Measurements from ENCODE around the gene LPAR1. TPM values are rescaled to one million over a fixed set of nuclear protein-coding genes. Genes with fewer than 3 reads are reported as not detected.

The LPAR1 gene
- polyA plus RNA-seq, 3 donors = 20.1 to 28.6 (median 22.6) TPM

DNA sequence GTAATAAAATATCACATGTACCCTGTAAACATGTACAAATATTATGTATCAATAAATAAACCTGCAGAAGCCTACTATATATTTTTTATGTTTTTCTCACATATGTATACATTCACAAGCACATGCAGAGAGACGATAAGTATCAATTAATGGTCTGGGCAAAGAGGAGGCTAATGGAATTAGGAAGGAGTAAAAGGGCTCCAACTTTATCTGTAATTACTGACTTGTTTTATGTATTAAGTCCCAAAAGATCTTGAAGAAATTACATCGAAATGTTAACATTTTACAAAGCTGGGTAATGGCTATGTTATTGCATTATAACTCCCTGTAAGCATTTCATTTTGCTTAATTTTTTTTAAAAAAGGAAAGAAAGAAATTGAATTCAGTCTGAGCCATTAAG is 78.0 kb downstream of the LPAR1 start:
- DNase-seq = no peak

GRCh38 chr9:110958847-110959246 is 79.4 kb downstream of the LPAR1 start:
- DNase-seq = no peak

- DNase-seq = no peak
Measured at GRCh38 chr9:110954822-110955291, 83.4 kb downstream of the LPAR1 start.

DNA sequence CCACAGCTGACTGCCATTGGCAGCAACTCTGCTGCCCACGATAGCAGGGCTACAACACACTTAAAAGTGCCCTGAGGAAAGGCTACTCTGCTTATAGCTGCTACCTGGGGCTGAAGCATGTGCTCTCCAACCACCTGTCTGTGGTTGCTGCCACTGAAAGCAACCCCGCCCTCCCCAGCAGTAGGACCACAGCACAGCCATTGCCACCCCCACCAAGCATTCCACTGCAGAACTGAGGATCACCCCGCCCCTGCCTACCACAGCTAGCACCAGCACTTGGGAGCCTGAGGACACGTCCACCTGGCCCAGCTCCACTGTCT is 85.8 kb downstream of the LPAR1 start:
- DNase-seq = no peak

- no peak for DNase-seq
Measured at GRCh38 chr9:110951805-110952539, 86.3 kb downstream of the LPAR1 start.

DNA sequence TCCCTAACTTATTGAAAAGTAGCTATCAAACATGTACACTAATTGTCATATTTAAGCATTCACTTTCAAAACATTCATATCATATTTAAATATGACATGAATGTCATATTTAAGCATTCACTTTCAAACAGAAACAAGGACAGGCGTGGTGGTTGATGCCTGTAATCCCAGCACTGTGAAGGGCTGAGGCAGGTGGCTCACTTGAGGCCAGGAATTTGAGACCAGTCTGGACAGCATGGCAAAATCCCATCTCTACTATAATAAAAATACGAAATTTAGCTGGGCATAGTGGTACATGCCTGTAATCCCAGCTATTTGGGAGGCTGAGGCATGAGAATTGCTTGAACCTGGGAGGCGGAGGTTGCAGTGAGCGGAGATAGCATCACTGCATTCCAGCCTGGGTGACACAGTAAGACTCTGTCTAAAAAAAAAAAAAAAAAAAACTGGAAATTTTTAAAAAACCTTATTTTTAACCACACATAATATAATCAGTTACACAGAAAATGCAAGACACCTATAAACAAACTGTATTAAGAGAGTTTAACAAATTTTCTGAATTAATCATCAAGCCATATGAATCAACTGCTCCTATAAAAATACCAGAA is 88.1 kb downstream of the LPAR1 start:
- no peak for DNase-seq

- no peak for DNase-seq
Measured at GRCh38 chr9:110949081-110949480, 89.2 kb downstream of the LPAR1 start.

DNA sequence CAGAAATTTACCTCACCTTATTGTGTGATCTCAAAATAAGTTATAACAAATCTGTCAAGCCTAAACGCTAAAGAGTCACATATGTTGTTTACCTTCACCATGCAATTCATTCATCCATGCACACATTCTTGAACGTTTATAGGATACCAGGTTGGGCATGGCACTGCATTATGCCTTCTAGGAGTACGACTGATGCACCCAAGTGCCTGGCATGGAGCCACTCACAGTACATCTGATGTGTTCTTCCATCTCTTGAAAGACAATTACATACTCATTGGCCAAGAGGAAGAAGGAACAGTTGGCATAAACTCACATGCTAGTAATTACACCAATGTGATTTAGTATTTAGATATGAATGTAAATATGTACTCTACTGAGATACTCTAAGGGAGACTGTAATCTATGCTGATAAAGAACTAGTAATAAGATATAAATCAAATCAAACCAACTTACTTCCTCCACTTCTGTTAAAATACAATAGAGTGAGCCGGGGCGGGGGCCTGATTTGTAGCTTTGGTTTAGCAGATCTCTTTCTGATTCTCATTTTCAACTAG is 90.7 kb downstream of the LPAR1 start:
- DNase-seq = no peak

DNA sequence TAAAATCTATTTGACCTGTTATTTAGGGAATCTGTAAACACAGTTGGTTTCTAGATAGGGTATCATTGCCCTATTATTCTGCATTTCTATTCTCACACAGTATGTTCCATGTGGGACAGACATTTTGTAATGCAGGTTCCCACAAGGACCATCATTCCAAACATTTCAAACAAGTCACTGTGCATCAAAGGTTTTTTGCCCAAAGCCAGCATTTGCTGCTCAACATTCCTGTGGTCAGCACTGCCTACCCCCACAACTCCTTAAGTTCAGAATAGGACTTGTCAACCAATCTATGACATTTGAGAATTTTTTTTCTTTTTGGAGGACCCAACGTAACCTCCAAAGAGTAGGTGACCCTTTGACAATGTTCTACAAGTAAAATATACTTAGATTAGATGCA is 95.7 kb downstream of the LPAR1 start:
- no peak for DNase-seq

- DNase-seq = no peak
Measured at GRCh38 chr9:110940951-110941557, 97.2 kb downstream of the LPAR1 start.

DNA sequence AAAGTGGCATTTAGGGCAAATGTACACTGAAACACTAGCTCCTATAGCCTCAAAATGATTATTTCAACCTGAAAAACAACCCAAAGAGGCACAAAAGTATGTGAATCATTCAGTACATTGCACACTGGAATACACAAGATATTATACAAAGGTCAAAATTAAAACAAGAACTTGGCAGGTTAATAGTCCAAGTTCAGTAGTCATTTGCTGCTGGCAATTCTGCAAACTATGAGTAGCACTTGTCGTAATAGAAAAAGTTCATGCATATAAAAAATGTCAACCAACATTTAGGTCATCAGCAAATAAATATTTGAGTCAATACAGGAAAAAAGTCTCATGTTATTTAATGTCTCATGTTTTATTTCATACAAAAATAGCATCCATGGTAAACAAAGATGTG is 98.7 kb downstream of the LPAR1 start:
- no peak for DNase-seq

GRCh38 chr9:110939047-110939446 is 99.2 kb downstream of the LPAR1 start:
- no peak for DNase-seq

DNA sequence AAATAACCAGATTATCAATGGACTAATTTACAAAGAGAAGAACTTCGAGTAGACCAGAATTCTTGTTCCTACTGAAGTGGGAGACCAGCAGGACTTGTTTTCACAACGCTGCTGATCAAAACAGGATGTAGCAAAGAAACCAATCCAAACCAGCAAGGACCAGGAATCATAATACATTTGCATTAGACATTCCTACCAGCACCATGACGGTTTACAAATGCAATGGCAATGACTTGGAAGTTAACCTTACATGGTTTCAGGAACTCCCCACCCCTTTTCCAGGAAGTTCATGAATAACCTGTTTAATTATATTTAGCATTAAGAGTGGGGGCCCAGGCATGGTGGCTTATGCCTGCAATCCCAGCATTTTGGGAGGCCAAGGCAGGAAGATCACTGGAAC is 100.0 kb downstream of the LPAR1 start:
- no peak for DNase-seq

DNA sequence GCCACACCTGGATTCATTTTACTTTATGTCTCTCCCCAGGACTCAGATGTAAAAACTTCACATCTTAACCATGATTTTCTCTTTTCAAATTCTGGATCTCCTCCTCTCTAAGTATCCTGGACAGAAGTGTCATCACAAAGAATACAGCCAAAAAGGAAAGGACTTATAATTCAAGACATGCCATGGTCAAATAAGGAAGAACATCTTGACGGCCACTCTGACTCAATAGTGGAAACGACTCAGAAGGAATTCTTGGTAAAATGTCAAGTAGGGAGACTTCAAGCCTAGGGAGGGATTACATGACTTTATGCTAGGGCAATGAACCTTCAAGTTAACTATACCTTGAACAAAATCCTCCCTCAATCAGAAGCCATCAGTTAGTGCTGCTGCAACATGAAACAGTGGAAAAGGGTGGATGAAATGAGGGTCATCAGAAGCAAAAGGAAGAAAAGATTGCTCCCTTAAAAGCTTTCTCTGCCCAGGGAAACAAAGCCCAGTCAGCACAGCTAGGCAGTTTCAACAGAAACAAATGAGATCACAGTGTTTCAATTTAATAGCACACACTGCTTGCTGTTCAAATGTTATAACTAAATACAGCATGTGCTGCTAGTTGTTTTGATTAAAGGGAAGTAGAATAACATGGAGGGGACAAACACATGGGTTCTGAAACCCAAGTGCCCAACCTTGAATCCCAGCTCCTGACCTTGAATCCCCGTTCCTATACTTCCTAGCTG is 101.4 kb downstream of the LPAR1 start:
- no peak for DNase-seq

DNA sequence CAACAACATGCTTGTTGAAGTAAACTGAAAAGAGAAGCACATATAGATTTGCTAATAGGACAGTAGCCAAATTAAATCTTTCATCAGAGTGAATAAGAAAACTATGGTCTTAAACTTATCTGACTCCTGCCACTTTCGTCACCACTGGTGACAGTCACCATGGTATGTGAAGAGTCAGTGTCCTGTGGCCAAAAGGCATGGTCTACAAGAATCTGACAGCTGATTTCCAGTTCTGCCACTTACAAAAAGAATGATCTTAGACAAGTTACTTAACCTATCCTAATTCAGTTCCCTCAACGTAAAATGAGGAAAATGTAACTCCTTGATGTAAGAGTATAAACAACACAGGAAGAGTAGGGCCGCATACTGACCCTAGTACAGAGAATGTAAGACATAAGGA is 102.0 kb downstream of the LPAR1 start:
- DNase-seq = no peak

DNA sequence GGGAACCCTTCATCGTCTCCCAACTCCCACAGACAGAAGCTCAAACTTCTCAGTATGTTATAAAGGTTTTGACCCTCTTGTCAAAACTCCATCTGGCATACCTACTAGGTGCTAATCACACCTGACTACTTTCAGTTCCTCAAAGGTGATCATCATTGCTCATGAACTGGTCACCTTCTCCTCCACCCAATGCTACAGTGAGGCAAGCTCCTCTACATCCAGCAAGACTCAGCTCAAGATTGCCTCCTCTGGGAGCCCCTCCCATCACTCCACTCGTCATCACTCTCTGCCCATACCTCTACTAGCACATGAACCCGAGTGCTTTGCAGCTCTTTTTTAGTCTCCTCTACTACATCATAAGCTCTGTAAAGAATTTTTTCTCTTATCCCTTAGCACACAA is 102.4 kb downstream of the LPAR1 start:
- no peak for DNase-seq

- no peak for DNase-seq
Measured at GRCh38 chr9:110933350-110934001, 104.8 kb downstream of the LPAR1 start.

DNA sequence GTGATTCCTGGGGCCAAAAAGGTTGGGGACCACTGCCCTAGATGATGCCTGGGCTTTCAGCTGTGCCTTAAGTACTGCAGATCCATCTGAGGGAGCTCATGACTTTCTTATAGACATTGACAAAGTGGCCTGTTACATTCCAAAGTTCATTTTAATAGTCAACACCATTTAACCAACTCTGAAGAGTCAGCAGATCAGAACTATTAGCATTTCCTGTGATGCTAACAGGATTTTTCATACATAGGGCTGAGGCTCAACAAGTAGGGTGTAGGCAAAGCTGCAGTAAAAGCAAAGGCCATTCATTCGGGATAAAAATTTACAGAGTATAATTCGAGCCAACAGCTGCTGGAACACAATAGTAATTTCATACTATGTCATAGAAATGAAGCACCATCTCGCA is 105.4 kb downstream of the LPAR1 start:
- DNase-seq = no peak

DNA sequence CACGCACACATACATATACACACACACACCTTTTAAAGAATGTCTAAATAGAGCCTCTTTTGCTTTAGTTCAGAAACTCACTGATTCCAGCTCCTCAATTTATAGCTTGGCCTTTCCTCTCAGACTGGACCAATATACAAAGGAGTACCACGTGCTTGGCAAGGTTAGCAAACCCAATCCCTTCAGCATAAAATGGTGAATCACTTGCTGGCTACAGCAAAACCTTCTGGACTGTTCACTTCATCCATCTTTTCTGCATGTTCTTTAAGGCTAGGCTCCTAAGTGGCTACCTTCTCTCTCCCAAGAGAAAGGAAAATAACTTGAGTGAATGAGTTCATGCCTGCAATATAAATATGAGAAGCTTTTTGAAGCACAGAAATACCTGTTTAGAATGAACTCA is 109.7 kb downstream of the LPAR1 start:
- DNase-seq = no peak

GRCh38 chr9:110926828-110927487 is 111.3 kb downstream of the LPAR1 start:
- no peak for DNase-seq

DNA sequence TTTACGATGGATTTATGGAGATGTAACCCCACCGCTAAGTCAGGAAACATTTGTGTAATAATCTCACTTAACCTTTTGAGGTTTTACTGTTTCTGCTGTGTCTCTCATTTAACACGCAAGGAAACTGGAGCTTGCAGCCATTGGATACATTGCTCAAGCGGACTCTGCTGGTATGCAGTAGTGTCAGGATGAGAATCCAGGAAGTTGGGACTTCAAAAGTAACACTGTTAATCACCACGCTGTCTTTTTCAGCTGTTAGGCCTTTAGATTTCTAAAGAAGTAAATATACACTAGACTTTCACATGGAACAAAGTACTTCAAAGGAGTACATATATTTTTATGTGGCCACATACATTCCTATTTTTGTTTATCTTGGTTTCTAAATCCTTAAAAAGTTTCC is 114.7 kb downstream of the LPAR1 start:
- peak; percentile 34 for DNase-seq

All from renal pelvis (tissue), 4 donors.